GM18907 (cell line): ENCODE results near the gene CR1.
"Not testable (repeated sequence)": the region's sequence is repeated elsewhere in the genome, so short reads cannot be mapped to it uniquely, and the experiment has no call there.

Experiments
- ATAC-seq: cut with Tn5 transposase; IDR thresholded peaks from one replicate; pipeline ENCODE4 v1.9.1; 2021; ENCODE audit warnings: mild to moderate bottlenecking, moderate library complexity; ENCODE audit not compliant: unreplicated experiment

CR1 gene

GRCh38 chr1:207579436-207579799 is 83.5 kb downstream of the CR1 start:
- ATAC-seq, result peak; percentile 89

- ATAC-seq, result no peak
Measured at GRCh38 chr1:207581496-207582153, 85.7 kb downstream of the CR1 start.

- ATAC-seq, result not testable (repeated sequence)
Measured at GRCh38 chr1:207589506-207589905, 93.5 kb downstream of the CR1 start.

- ATAC-seq, result not testable (repeated sequence)
Measured at GRCh38 chr1:207591205-207591604, 95.2 kb downstream of the CR1 start.

GRCh38 chr1:207594095-207594494 is 98.1 kb downstream of the CR1 start:
- not testable (repeated sequence) for ATAC-seq

- no peak for ATAC-seq
Measured at GRCh38 chr1:207603777-207604176, 107.8 kb downstream of the CR1 start.

- ATAC-seq, result no peak
Measured at GRCh38 chr1:207605444-207606361, 109.7 kb downstream of the CR1 start.

- no peak for ATAC-seq
Measured at GRCh38 chr1:207606362-207606755, 110.4 kb downstream of the CR1 start.

- ATAC-seq, result no peak
Measured at GRCh38 chr1:207612762-207613161, 116.8 kb downstream of the CR1 start.

- peak; percentile 94 for ATAC-seq
Measured at GRCh38 chr1:207619871-207620542, 124.0 kb downstream of the CR1 start.

- no peak for ATAC-seq
Measured at GRCh38 chr1:207620543-207620893, 124.6 kb downstream of the CR1 start.

- ATAC-seq, result not testable (repeated sequence)
Measured at GRCh38 chr1:207625504-207626071, 129.6 kb downstream of the CR1 start.

GRCh38 chr1:207626972-207627337 is 131.0 kb downstream of the CR1 start:
- no peak for ATAC-seq

GRCh38 chr1:207627496-207627895 is 131.5 kb downstream of the CR1 start:
- no peak for ATAC-seq

- no peak for ATAC-seq
Measured at GRCh38 chr1:207628776-207629175, 132.8 kb downstream of the CR1 start.

- no peak for ATAC-seq
Measured at GRCh38 chr1:207631137-207631536, 135.2 kb downstream of the CR1 start.

- no peak for ATAC-seq
Measured at GRCh38 chr1:207633226-207633625, 137.3 kb downstream of the CR1 start.

GRCh38 chr1:207633699-207634289 is 137.8 kb downstream of the CR1 start:
- ATAC-seq, result not testable (repeated sequence)

GRCh38 chr1:207634293-207634692 is 138.3 kb downstream of the CR1 start:
- ATAC-seq, result not testable (repeated sequence)

- ATAC-seq, result not testable (repeated sequence)
Measured at GRCh38 chr1:207635569-207636186, 139.7 kb downstream of the CR1 start.
